ENCODE data around the gene CCDC201.
A peak's percentile ranks its signal among the peaks of the same experiment; 100 is the strongest.
"Not testable (repeated sequence)": the region's sequence is repeated elsewhere in the genome, so short reads cannot be mapped to it uniquely, and the experiment has no call there.

CCDC201 gene

GRCh38 chr7:45874408-45875131 is 1.7 kb upstream of the CCDC201 start:
- Mint-ChIP-seq H3K9me3 (peaks cover 4% of the 10 kb centered on the region), H3K27ac (no peak overlapping the region), H3K4me3 (no peak overlapping the region), H3K27me3 (peaks cover 2% of the 10 kb centered on the region), H3K36me3 (no peaks in the 10 kb centered on the region), H3K4me1 (no peaks in the 10 kb centered on the region)
- DNase-seq (ENCODE audit: low spot score in 2 of 2), result no peak
- no peak for ATAC-seq (ENCODE audit: low read depth)

GRCh38 chr7:45873355-45873754 is 473 bp upstream of the CCDC201 start:
- Mint-ChIP-seq H3K4me3 (no peak overlapping the region), H3K27ac (no peak overlapping the region), H3K9me3 (peaks cover 2% of the 10 kb centered on the region), H3K4me1 (no peaks in the 10 kb centered on the region), H3K27me3 (peaks cover 6% of the 10 kb centered on the region), H3K36me3 (no peaks in the 10 kb centered on the region)
- ATAC-seq (ENCODE audit: low read depth), result no peak
- no peak for DNase-seq (ENCODE audit: low spot score in 2 of 2)

- Mint-ChIP-seq H3K4me3 (no peak overlapping the region), H3K27me3 (peaks cover 8% of the 10 kb centered on the region), H3K36me3 (no peaks in the 10 kb centered on the region), H3K27ac (no peak overlapping the region), H3K4me1 (no peaks in the 10 kb centered on the region), H3K9me3 (peaks cover 3% of the 10 kb centered on the region)
- ATAC-seq (ENCODE audit: low read depth) (no peak), DNase-seq (ENCODE audit: low spot score in 2 of 2) (no peak)
These were observed 507 bp downstream of the CCDC201 start for GRCh38 chr7:45872116-45873034.

- no peak overlapping the region for H3K27ac Mint-ChIP-seq
- ATAC-seq (ENCODE audit: low read depth) (no peak), DNase-seq (ENCODE audit: low spot score in 2 of 2) (no peak)
- H3K36me3 Mint-ChIP-seq, result no peaks in the 10 kb centered on the region
- peaks cover 2% of the 10 kb centered on the region for H3K9me3 Mint-ChIP-seq
- no peaks in the 10 kb centered on the region for H3K4me1 Mint-ChIP-seq
- no peak overlapping the region for H3K4me3 Mint-ChIP-seq
- H3K27me3 Mint-ChIP-seq, result peaks cover 11% of the 10 kb centered on the region
These were observed 3.5 kb downstream of the CCDC201 start for GRCh38 chr7:45869426-45869825.

- no peak for ATAC-seq (ENCODE audit: low read depth)
- Mint-ChIP-seq H3K36me3 (no peaks in the 10 kb centered on the region), H3K4me1 (no peaks in the 10 kb centered on the region)
These were observed 5.4 kb downstream of the CCDC201 start for GRCh38 chr7:45867471-45867870.

GRCh38 chr7:45865594-45866410 is 7.1 kb downstream of the CCDC201 start:
- Mint-ChIP-seq H3K27ac (no peak overlapping the region), H3K4me1 (no peaks in the 10 kb centered on the region), H3K36me3 (no peaks in the 10 kb centered on the region), H3K27me3 (peaks cover 16% of the 10 kb centered on the region), H3K9me3 (peaks cover 2% of the 10 kb centered on the region), H3K4me3 (no peak overlapping the region)
- ATAC-seq (ENCODE audit: low read depth) (no peak), DNase-seq (ENCODE audit: low spot score in 2 of 2) (no peak)

More at GRCh38 chr7:45867471-45867870, 5.4 kb downstream of the CCDC201 start:
- no peak for DNase-seq (ENCODE audit: low spot score in 2 of 2)
- peaks cover 2% of the 10 kb centered on the region for H3K9me3 Mint-ChIP-seq
- H3K27me3 Mint-ChIP-seq, result peaks cover 18% of the 10 kb centered on the region
- H3K4me3 Mint-ChIP-seq, result no peak overlapping the region
- H3K27ac Mint-ChIP-seq, result no peak overlapping the region

- DNase-seq (ENCODE audit: low spot score in 2 of 2), result no peak
- Mint-ChIP-seq H3K4me1 (no peaks in the 10 kb centered on the region), H3K27me3 (peaks cover 14% of the 10 kb centered on the region), H3K27ac (no peak overlapping the region), H3K4me3 (no peak overlapping the region), H3K9me3 (peaks cover 2% of the 10 kb centered on the region), H3K36me3 (no peaks in the 10 kb centered on the region)
- ATAC-seq (ENCODE audit: low read depth), result no peak
These were observed 9.2 kb downstream of the CCDC201 start for GRCh38 chr7:45863715-45864114.

GRCh38 chr7:45856888-45857287 is 16.0 kb downstream of the CCDC201 start:
- not testable (repeated sequence) for H3K27ac Mint-ChIP-seq; H3K9me3 Mint-ChIP-seq; ATAC-seq (ENCODE audit: low read depth); H3K27me3 Mint-ChIP-seq; H3K36me3 Mint-ChIP-seq; H3K4me3 Mint-ChIP-seq; H3K4me1 Mint-ChIP-seq; DNase-seq (ENCODE audit: low spot score in 2 of 2)

- H3K4me1 Mint-ChIP-seq; H3K9me3 Mint-ChIP-seq; H3K36me3 Mint-ChIP-seq; ATAC-seq (ENCODE audit: low read depth); H3K4me3 Mint-ChIP-seq; H3K27me3 Mint-ChIP-seq; DNase-seq (ENCODE audit: low spot score in 2 of 2); H3K27ac Mint-ChIP-seq: not testable (repeated sequence)
These were observed 17.2 kb downstream of the CCDC201 start for GRCh38 chr7:45855680-45856079.

- H3K27ac Mint-ChIP-seq, result peak overlapping the region; percentile 18
- not testable (repeated sequence) for H3K9me3 Mint-ChIP-seq; H3K27me3 Mint-ChIP-seq; DNase-seq (ENCODE audit: low spot score in 2 of 2); H3K4me3 Mint-ChIP-seq; H3K4me1 Mint-ChIP-seq; H3K36me3 Mint-ChIP-seq; ATAC-seq (ENCODE audit: low read depth)
These were observed 19.4 kb downstream of the CCDC201 start for GRCh38 chr7:45853491-45853890.

GRCh38 chr7:45852984-45853383 is 19.9 kb downstream of the CCDC201 start:
- not testable (repeated sequence) for H3K4me1 Mint-ChIP-seq; H3K36me3 Mint-ChIP-seq; H3K9me3 Mint-ChIP-seq; H3K4me3 Mint-ChIP-seq; ATAC-seq (ENCODE audit: low read depth); H3K27me3 Mint-ChIP-seq; DNase-seq (ENCODE audit: low spot score in 2 of 2)
- H3K27ac Mint-ChIP-seq, result peak overlapping the region; percentile 18

- H3K4me3 Mint-ChIP-seq; DNase-seq (ENCODE audit: low spot score in 2 of 2); H3K27me3 Mint-ChIP-seq; H3K4me1 Mint-ChIP-seq; ATAC-seq (ENCODE audit: low read depth); H3K9me3 Mint-ChIP-seq; H3K27ac Mint-ChIP-seq; H3K36me3 Mint-ChIP-seq: not testable (repeated sequence)
These were observed 24.1 kb downstream of the CCDC201 start for GRCh38 chr7:45848734-45849133.

GRCh38 chr7:45846536-45846935 is 26.3 kb downstream of the CCDC201 start:
- H3K27me3 Mint-ChIP-seq; H3K9me3 Mint-ChIP-seq; H3K27ac Mint-ChIP-seq; DNase-seq (ENCODE audit: low spot score in 2 of 2); H3K4me3 Mint-ChIP-seq; ATAC-seq (ENCODE audit: low read depth); H3K4me1 Mint-ChIP-seq; H3K36me3 Mint-ChIP-seq: not testable (repeated sequence)
